Upper lobe of right lung (tissue), 1 donor: ENCODE data around the gene TSSK2. TPM values are rescaled to one million over a fixed set of nuclear protein-coding genes. Genes with fewer than 3 reads are reported as not detected.
A peak's percentile ranks its signal among the peaks of the same experiment; 100 is the strongest.

Experiments
- ATAC-seq: fragments of 200-7000 bp; cut with Tn5 transposase; one replicate; pipeline ENCODE4 v1.9.1; 2020; ENCODE audit warnings: mild to moderate bottlenecking, moderate library complexity
- DNase-seq: peaks from one replicate; pipeline ENCODE4 v3.0.0-alpha.2; 2020
- H3K27ac ChIP-seq: fragments of 200-600 bp; one replicate; pipeline ENCODE4 v1.8.0; 2022
- H3K27me3 ChIP-seq: fragments of 200-600 bp; one replicate; pipeline ENCODE4 v1.8.0; 2022; ENCODE audit warnings: mild to moderate bottlenecking
- H3K36me3 ChIP-seq: fragments of 200-600 bp; one replicate; pipeline ENCODE4 v1.8.0; 2022
- H3K4me1 ChIP-seq: fragments of 200-600 bp; one replicate; pipeline ENCODE4 v1.8.0; 2022
- H3K4me3 ChIP-seq: fragments of 200-600 bp; one replicate; pipeline ENCODE4 v1.8.0; 2022; ENCODE audit warnings: mild to moderate bottlenecking
- H3K9me3 ChIP-seq: fragments of 200-600 bp; one replicate; pipeline ENCODE4 v1.8.0; 2022
- CTCF ChIP-seq: fragments of 200-600 bp; IDR thresholded peaks from one replicate; pipeline ENCODE4 v1.8.0; 2022; ENCODE audit warnings: antibody characterized with exemption
- intact Hi-C: fragments of 100-400 bp; cut with DNase I; formaldehyde crosslinking; loops from one replicate; pipeline ENCODE4 v1.11.0; 2022
- total RNA-seq: library from RNA; stranded (reverse); fragmentation: NEBNext Ultra II Directional; extraction: Animal tissue kit (Norgen Biotek cat#: 25700); gene quantifications from one replicate; pipeline ENCODE4 v1.2.1, GENCODE V29; 2021
- donor health status: DM: no; HTN: yes; CAD: no; lungs with severe emphysema.

TSSK2 gene
- total RNA-seq, 1 donor from 2014 or later, result not detected

- DNase-seq (no peak), ATAC-seq (no peak)
- Histone ChIP-seq H3K4me3 (no peak overlapping the region), H3K4me1 (peaks cover 20% of the 10 kb centered on the region), H3K27ac (no peak overlapping the region), H3K9me3 (no peaks in the 10 kb centered on the region), H3K36me3 (no peaks in the 10 kb centered on the region), H3K27me3 (peaks cover 49% of the 10 kb centered on the region)
- no peak for TF ChIP-seq CTCF
- intact Hi-C loops, result no loop called here
Measured at GRCh38 chr22:19167106-19167869, 36.2 kb downstream of the TSSK2 start.

- no peak for ATAC-seq
- intact Hi-C loops, result no loop called here
- H3K27me3 ChIP-seq, result peaks cover 49% of the 10 kb centered on the region
Measured at GRCh38 chr22:19168088-19168890, 37.2 kb downstream of the TSSK2 start.

DNA sequence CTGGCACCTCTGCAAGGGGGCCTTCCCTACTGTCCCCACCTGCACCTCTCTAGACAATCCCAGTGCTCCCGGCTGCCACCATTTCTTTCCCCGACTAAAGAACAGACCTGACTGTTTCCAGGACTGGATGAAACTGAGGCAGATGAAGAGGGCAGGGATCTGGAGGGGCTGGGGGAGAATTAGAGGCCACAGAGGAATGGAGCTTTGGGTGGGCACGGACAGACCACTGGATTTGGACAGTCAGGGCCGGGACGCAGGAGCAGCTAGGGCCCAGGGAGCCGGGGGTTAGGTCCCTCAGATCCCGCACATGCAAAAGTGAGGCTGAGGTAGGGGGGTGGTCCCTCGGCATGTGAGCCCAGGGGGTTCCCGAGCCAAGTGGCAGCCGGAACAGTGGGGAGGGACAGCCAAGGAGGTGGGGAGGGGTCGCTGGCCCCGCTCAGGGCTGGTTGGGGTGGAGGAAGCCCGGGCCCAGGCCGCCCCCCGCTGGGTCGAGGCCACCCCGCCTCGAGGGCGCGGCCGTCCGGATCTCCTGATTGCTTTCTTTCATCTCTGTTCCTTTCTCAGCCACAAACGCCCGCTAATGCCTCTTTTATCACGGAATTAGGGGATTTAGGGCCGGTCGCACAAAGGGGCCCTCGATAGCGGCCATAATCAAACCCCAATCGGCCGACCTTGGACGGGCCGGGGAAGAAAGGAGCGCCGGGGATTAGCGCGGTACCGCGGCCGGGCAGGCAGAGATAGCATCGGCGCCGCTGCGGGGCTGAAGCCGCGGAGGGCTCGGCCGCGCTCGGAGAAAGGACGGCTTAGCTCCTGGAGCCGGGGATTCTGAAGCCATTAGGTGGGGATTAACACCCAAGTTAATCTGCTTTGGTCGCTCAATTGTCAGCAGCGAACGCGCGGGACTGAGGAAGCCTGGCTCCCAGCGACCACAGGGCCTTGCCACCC lies 38.2 kb downstream of the TSSK2 start:
- no peak for TF ChIP-seq CTCF
- Histone ChIP-seq H3K4me1 (peaks cover 30% of the 10 kb centered on the region), H3K27me3 (peaks cover 43% of the 10 kb centered on the region), H3K4me3 (peak overlapping the region; percentile 30), H3K27ac (no peak overlapping the region), H3K9me3 (no peaks in the 10 kb centered on the region), H3K36me3 (no peaks in the 10 kb centered on the region)
- ATAC-seq (no peak), DNase-seq (no peak)
- intact Hi-C loops, result no loop called here

More at GRCh38 chr22:19168088-19168890, 37.2 kb downstream of the TSSK2 start:
- Histone ChIP-seq H3K9me3 (no peaks in the 10 kb centered on the region), H3K4me3 (no peak overlapping the region), H3K4me1 (peaks cover 30% of the 10 kb centered on the region), H3K36me3 (no peaks in the 10 kb centered on the region), H3K27ac (no peak overlapping the region)
- TF ChIP-seq CTCF, result no peak
- no peak for DNase-seq

DNA sequence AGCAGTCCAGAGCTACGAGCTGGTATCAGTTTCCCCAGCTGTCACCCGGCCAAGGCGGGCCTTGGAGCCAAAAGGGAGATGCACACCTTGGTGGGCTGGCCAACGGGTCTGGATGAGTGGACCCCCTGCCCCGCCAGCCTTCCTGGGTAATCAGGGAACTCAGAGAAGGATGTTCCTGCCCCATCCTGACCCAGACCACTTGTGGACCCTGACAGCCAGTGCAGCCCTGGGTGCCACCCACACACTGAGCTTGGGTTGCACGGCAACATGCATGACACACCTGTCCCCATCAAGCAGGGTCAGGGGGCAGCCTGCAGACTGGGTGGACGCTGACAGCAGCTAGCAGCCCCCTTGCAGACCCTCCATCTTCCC lies 38.8 kb downstream of the TSSK2 start:
- no peak overlapping the region for H3K4me3 ChIP-seq
- DNase-seq (no peak), ATAC-seq (no peak)
- no peaks in the 10 kb centered on the region for H3K9me3 ChIP-seq
- H3K27ac ChIP-seq, result no peak overlapping the region
- TF ChIP-seq CTCF, result no peak
- H3K4me1 ChIP-seq, result peaks cover 36% of the 10 kb centered on the region
- intact Hi-C loops, result no loop called here
- peaks cover 43% of the 10 kb centered on the region for H3K27me3 ChIP-seq
- no peaks in the 10 kb centered on the region for H3K36me3 ChIP-seq

DNA sequence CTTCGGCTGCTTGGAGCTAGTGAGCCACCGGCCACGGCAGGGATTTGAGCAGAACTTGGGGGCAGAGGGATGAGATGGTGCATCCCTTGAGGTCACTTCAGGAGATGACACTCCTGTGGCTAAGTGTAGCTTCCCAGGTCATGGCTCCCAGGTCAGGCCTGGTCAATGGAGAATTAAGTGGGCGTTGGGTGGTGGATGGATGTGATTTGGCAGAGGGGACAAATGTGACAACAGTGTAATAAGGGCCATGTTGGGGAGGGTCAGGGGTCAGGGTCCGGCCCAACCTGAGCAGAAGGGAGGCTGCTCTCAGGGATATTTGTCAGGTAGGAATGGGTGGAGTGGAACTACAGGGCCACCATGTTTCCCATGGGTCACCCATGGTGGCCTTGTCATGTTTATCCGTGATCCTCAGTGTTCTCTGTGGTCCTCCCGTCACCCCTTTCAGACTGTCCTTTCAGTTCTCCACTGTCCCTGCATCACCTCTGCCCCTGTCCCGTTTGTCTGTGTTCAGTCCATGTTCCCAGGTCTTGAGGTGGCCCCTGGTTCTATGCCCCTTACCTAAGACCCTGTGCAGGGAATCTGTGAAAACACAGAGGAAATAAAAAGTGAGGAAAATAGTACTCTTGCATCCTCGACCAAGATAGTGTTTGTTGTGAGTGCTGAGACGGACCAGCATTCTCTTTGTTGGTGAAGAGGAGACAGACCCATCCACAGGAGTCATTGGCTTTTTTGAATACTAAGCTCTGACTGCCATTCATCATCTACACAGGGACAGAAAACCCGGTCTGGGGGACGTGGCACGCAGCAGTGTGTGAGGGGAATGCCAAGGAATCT lies 41.3 kb downstream of the TSSK2 start:
- Histone ChIP-seq H3K27ac (peak overlapping the region; percentile 87), H3K27me3 (peaks cover 27% of the 10 kb centered on the region), H3K4me1 (peaks cover 43% of the 10 kb centered on the region), H3K4me3 (peak overlapping the region; percentile 93), H3K36me3 (peaks cover 4% of the 10 kb centered on the region), H3K9me3 (no peaks in the 10 kb centered on the region)
- no peak for DNase-seq
- ATAC-seq, result no peak
- intact Hi-C loops, result no loop called here
- no peak for TF ChIP-seq CTCF
